Measurements from ENCODE around the gene FBXL20.

DNA sequence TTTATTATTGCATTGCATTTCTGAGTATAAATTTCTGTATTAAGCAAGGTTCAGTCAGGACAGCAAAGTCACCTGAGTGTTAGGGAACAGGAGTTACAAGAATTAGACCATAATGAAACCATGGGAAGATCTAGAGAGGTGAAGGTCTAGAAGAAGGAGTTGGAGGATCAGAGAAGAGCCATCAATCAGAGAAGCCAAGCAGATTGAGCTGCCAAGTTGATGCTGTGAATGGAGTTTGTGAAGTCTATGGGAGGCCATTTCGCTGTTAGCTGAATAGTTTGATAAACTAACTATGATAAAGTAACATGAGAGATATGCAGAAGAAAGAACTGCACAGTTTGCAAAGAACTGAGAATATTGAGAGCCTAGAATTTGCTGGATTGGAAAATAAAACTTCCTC, 40.4 kb downstream of the FBXL20 start:
- TF ChIP-seq, protein P1, sequence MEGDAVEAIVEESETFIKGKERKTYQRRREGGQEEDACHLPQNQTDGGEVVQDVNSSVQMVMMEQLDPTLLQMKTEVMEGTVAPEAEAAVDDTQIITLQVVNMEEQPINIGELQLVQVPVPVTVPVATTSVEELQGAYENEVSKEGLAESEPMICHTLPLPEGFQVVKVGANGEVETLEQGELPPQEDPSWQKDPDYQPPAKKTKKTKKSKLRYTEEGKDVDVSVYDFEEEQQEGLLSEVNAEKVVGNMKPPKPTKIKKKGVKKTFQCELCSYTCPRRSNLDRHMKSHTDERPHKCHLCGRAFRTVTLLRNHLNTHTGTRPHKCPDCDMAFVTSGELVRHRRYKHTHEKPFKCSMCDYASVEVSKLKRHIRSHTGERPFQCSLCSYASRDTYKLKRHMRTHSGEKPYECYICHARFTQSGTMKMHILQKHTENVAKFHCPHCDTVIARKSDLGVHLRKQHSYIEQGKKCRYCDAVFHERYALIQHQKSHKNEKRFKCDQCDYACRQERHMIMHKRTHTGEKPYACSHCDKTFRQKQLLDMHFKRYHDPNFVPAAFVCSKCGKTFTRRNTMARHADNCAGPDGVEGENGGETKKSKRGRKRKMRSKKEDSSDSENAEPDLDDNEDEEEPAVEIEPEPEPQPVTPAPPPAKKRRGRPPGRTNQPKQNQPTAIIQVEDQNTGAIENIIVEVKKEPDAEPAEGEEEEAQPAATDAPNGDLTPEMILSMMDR (IDR thresholded peaks at IDR 0.05): no peak
- TF ChIP-seq POLR2A (IDR thresholded peaks at IDR 0.05): no peak

Measured in prostate gland (tissue), 2 donors.